ENCODE results near the gene GRK6. TPM values are rescaled to one million over a fixed set of nuclear protein-coding genes. Genes with fewer than 3 reads are reported as not detected.
A peak's percentile ranks its signal among the peaks of the same experiment; 100 is the strongest.

Gene GRK6
- total RNA-seq, 1 experiment from 2014 or later: 37.7 TPM

GRCh38 chr5:177425801-177426565 lies 493 bp upstream of the GRK6 start:
- peak; percentile 100 for DNase-seq (ENCODE audit: low spot score)

- DNase-seq (ENCODE audit: low spot score): no peak
These were observed 841 bp downstream of the GRK6 start for GRCh38 chr5:177427211-177427822.

GRCh38 chr5:177427919-177428573 lies 1.6 kb downstream of the GRK6 start:
- DNase-seq (ENCODE audit: low spot score): no peak

- no peak for DNase-seq (ENCODE audit: low spot score)
These were observed 2.2 kb downstream of the GRK6 start for GRCh38 chr5:177428574-177429217.

DNA sequence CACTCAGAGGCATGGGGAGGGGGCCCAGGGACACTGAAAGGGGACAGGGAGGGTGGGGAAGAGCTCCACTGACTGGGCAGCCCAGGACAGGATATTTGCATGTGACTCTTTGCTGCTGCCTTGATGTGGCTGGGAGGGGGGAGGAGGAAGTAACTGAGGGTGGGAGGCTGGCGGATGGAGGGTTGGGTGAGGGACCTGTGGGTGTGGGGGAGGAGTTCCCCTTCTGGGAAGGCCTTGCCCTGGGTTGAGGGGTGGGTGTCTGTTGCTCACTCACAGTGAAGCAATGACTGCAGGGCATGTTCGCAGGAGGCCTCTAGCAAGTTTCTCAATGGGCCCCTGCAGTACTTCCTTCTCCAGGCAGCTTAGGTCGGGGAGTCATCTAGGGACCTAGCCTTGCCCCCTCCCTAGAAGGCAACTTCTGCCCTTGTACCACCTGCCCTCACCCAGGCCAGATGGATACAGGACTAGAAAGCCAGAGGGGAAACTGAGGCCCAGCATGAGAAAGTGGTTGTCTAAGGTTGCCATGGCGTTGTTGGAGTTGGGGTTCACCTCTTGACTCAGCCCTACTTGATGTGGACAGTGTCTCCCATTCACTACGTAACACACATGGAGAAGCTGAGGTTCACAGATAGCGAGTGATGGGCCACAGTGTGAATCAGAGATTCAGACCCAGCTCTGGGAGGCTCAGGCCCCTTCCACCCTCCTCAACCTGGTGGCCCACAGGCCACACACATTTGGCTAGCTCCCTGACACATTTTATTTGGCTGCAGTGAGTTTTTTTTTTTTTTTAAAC lies 3.0 kb downstream of the GRK6 start:
- DNase-seq (ENCODE audit: low spot score): no peak

- DNase-seq (ENCODE audit: low spot score): no peak
These were observed 3.9 kb downstream of the GRK6 start for GRCh38 chr5:177430140-177430951.

DNA sequence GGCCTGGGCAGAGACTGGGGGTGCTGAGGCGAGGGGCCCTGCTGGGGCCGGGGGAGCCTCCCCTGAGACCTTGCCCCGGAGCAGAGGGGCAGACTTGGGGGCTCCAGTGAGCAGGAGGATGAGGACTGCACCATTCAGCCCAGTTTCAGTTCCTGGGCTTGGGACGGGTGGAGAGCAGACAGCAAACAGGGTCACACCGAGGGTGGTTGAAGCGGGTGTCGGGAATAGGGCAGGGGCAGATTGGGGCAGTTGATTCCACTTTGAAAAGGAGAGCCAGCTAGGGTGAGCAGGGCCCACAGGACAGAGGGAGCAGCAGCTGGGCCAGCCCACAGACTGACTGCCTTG lies 4.5 kb downstream of the GRK6 start:
- no peak for DNase-seq (ENCODE audit: low spot score)

GRCh38 chr5:177431317-177432142 lies 5.1 kb downstream of the GRK6 start:
- DNase-seq (ENCODE audit: low spot score): no peak

GRCh38 chr5:177432143-177432838 lies 5.8 kb downstream of the GRK6 start:
- no peak for DNase-seq (ENCODE audit: low spot score)

DNA sequence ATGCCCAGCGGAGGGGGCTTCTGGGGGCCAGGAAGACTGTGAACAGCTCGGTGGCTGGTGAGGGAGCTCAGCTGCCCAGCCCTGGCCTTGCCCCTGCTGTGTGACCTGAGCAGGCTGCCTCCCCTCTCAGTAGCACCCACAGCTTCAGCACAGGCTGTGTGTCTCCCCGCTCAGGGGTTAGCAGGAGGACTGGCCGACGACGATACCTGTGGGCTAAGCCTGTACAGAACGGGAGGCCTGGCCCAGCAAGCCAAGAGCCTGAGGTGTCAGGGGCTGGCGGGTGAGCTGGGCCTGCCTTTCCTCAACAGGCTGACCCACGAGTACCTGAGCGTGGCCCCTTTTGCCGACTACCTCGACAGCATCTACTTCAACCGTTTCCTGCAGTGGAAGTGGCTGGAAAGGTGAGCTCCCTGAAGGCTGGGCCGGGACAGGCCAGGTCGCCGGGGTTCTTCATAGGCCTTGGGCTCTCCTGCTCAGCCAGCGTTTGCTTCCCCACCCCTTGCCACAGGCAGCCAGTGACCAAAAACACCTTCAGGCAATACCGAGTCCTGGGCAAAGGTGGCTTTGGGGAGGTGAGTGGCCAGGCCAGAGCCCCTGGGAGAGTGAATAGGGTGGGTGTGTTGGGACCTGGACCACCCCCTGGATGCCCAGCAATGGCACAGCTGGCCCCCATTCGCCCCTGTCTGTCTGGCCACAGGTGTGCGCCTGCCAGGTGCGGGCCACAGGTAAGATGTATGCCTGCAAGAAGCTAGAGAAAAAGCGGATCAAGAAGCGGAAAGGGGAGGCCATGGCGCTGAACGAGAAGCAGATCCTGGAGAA lies 6.6 kb downstream of the GRK6 start:
- DNase-seq (ENCODE audit: low spot score): no peak

DNA sequence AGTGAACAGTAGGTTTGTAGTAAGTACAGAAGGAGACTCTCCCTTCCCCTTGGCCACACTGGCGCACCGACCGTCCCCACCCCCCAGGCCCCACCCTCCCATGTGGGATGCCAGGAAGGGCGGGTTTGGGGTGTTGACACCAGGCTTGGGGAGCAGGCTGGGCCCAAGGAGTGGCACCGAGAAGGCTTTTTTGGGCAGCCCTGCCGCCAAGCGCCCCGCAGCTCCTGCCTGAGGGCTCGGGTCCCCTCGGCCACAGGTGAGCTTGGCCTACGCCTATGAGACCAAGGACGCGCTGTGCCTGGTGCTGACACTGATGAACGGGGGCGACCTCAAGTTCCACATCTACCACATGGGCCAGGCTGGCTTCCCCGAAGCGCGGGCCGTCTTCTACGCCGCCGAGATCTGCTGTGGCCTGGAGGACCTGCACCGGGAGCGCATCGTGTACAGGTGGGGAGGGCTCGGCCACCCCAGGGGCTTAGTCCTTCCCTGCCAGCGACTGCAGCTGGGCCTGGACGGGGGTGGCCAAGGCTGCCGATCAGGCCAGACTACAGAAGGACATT lies 7.3 kb downstream of the GRK6 start:
- no peak for DNase-seq (ENCODE audit: low spot score)

GRCh38 chr5:177434437-177434836 lies 8.0 kb downstream of the GRK6 start:
- DNase-seq (ENCODE audit: low spot score): no peak

- no peak for DNase-seq (ENCODE audit: low spot score)
These were observed 8.7 kb downstream of the GRK6 start for GRCh38 chr5:177434942-177435738.

DNA sequence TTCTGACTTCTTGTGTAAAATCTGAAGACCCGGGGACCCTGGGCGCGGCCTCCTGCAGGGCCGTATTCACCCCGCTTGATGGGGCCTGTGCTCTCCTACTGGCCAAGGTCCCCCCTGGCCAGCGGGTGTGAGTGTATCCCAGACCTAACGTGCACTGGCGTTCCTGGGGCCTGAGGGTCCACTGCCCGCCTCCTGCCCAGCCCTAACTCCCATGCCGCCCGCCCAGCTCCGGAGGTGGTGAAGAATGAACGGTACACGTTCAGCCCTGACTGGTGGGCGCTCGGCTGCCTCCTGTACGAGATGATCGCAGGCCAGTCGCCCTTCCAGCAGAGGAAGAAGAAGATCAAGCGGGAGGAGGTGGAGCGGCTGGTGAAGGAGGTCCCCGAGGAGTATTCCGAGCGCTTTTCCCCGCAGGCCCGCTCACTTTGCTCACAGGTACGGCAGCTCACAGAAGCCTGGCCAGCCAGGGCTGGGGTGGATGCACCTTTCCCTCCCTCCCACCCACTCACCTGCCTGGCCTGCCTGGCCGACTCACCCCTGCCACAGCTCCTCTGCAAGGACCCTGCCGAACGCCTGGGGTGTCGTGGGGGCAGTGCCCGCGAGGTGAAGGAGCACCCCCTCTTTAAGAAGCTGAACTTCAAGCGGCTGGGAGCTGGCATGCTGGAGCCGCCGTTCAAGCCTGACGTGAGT lies 9.5 kb downstream of the GRK6 start:
- DNase-seq (ENCODE audit: low spot score): no peak

- DNase-seq (ENCODE audit: low spot score): no peak
These were observed 11.1 kb downstream of the GRK6 start for GRCh38 chr5:177437623-177438022.

DNA sequence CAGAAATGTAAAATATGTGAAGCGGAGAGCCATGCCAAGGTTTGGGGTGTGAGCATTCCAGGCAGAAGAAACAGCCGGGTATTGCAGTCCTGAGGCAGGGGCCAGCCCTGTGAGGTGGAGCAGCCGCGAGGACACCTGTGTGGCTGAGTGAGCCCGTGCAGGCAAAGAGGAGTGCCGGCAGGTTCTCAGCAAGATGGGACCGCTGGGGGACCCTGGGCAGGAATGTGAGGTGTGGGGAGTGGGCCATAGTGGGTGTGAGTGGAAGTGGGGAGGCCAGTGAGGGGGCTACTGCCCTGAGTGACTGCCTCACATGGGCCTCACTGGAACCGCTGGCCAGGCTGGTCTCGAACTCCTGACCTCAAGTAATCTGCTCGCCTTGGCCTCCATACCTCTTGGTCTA lies 12.0 kb downstream of the GRK6 start:
- DNase-seq (ENCODE audit: low spot score): no peak

All from H4 (cell line).